SU-DHL-6 (cell line): Measurements from ENCODE around the gene CRYZL1.

ENCODE experiments used
- CTCF ChIP-seq: fragments of 200-600 bp; sonication (generic); IDR thresholded peaks from one replicate; pipeline ENCODE4 v1.5.1; 2017; ENCODE audit warnings: antibody characterized with exemption, mild to moderate bottlenecking, low read length, moderate library complexity; ENCODE audit not compliant: insufficient read depth, poor library complexity, severe bottlenecking
- EZH2phosphoT487 ChIP-seq: fragments of 200-600 bp; sonication (generic), shearing (Covaris generic); conservative IDR thresholded peaks from 2 replicates; pipeline ENCODE4 v1.6.1; 2018; ENCODE audit warnings: mild to moderate bottlenecking, antibody characterized with exemption, low read length, moderate library complexity, mixed read lengths

GRCh38 chr21:33666153-33666552 is 24.6 kb upstream of the CRYZL1 start:
- TF ChIP-seq CTCF (no peak), EZH2phosphoT487 (no peak)
